BJ (cell line): ENCODE measurements around the gene RETNLB. TPM values are rescaled to one million over a fixed set of nuclear protein-coding genes. Genes with fewer than 3 reads are reported as not detected.

Source experiments
- CTCF ChIA-PET: fragments of 350-600 bp; formaldehyde crosslinking; extraction: SDS; loops from one replicate; lab custom pipeline; 2021; ENCODE audit warnings: antibody characterized with exemption, inconsistent platforms; lab: Yijun Ruan, JAX
- POLR2A ChIA-PET: fragments of 300-600 bp; sonication (Branson Sonifier 250); formaldehyde crosslinking; extraction: SDS; loops from one replicate; lab custom pipeline; 2021; ENCODE audit warnings: antibody characterized with exemption; lab: Charles Lee
- DNase-seq: peaks from one replicate; pipeline ENCODE4 v3.0.0-alpha.2; 2011; ENCODE audit warnings: low read depth
- H3K27me3 ChIP-seq: 2 replicates; pipeline ENCODE4 v1.6.0; 2011; ENCODE audit warnings: low read length; ENCODE audit not compliant: control insufficient read depth, insufficient read depth
- H3K36me3 ChIP-seq: 2 replicates; pipeline ENCODE4 v1.5.1; 2011; ENCODE audit warnings: low read length; ENCODE audit not compliant: control insufficient read depth, insufficient read depth
- H3K4me3 ChIP-seq: 2 replicates; pipeline ENCODE4 v1.5.1; 2011; ENCODE audit warnings: low read depth, mild to moderate bottlenecking, control low read depth, low read length
- CTCF ChIP-seq: IDR thresholded peaks from 2 replicates; pipeline ENCODE4 v1.5.1; 2011; ENCODE audit warnings: low read depth, mild to moderate bottlenecking, control low read depth, inconsistent platforms, low read length, moderate library complexity; ENCODE audit not compliant: insufficient read depth
- polyA plus RNA-seq: library from polyadenylated mRNA; depleted of rRNA; stranded (reverse); fragments of >200 nt; gene quantifications from 2 replicates; pipeline ENCODE4 v1.2.3, GENCODE V29; 2011; rRNA removed
- small RNA-seq: library from RNA; depleted of rRNA; stranded (forward); fragments of <200 nt; gene quantifications from one replicate; pipeline ENCODE3, GENCODE V24; 2012; ENCODE audit warnings: low replicate concordance, low read depth; ENCODE audit not compliant: insufficient read length

Gene RETNLB
- polyA plus RNA-seq, 1 experiment, result not detected

DNA sequence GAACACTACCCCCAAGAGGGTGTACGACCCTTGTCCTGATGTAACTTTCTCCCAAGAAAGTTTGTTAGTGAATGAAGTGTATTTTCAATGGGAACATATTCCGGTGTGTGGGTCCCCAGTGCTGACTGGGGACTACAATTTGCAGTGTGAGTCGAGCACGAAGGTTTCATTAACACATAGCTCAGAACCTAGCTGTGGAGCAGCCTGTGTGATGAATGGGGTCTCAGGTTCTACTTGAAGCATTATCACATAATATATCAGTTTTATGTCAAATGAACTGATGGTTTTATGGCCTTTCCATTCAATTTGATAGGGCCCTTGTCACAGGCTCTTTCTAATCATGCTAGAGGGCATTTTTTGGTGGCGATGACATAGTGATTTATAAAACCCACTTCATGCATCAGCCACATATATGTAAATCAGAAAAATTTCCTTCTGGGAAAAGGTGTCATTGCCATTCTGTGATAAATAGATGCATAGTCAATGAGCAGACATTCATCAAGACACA, 44.1 kb downstream of the RETNLB start:
- POLR2A ChIA-PET, result no interaction called here
- CTCF ChIA-PET, result no interaction called here

More for the DNA sequence above, 44.1 kb downstream of the RETNLB start:
- Histone ChIP-seq H3K27me3 (no peaks in the 10 kb centered on the region), H3K36me3 (no peaks in the 10 kb centered on the region), H3K4me3 (no peak overlapping the region)
- no peak for DNase-seq
- TF ChIP-seq CTCF, result no peak

Small RNAs within 50 kb of the gene (small RNA-seq; reads per million reads assigned to genes)
- gene AC092185.1, result not detected

Other genes with a start within 250 kb of the RETNLB start
- 0.02 TPM in 2 replicates for gene MYH15, start 246.8 kb downstream of the RETNLB start, polyA plus RNA-seq
- gene CIP2A, start 168.0 kb downstream of the RETNLB start, polyA plus RNA-seq, result 8.9 and 17.3 TPM in 2 replicates
- gene DZIP3, start 167.7 kb downstream of the RETNLB start, polyA plus RNA-seq, result 5.4 and 8.7 TPM in 2 replicates
- not detected in 2 replicates for gene TRAT1, start 65.4 kb upstream of the RETNLB start, polyA plus RNA-seq
- not detected in 2 replicates for gene GUCA1C, start 196.5 kb upstream of the RETNLB start, polyA plus RNA-seq